Measurements from ENCODE around the gene ATF1.

DNA sequence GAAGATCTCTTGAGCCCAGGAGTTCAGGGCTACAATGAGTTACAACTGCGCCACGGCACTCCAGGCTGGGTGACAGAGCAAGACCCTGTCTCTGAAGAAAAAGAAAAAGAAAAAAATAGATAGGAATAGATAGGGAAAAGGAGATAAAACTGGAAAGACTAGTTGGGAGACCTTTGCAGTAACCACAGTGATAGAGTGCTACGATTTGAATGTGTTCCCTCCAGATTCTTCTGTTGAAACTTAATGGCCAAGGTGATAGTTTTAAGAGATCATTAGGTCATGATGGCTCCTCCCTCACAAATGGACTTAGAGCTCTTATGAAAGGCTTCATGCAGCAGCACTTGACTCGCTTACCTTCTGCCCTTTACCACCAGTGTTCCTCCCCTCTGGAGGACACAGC, 13.5 kb upstream of the ATF1 start:
- TF ChIP-seq, protein P1, sequence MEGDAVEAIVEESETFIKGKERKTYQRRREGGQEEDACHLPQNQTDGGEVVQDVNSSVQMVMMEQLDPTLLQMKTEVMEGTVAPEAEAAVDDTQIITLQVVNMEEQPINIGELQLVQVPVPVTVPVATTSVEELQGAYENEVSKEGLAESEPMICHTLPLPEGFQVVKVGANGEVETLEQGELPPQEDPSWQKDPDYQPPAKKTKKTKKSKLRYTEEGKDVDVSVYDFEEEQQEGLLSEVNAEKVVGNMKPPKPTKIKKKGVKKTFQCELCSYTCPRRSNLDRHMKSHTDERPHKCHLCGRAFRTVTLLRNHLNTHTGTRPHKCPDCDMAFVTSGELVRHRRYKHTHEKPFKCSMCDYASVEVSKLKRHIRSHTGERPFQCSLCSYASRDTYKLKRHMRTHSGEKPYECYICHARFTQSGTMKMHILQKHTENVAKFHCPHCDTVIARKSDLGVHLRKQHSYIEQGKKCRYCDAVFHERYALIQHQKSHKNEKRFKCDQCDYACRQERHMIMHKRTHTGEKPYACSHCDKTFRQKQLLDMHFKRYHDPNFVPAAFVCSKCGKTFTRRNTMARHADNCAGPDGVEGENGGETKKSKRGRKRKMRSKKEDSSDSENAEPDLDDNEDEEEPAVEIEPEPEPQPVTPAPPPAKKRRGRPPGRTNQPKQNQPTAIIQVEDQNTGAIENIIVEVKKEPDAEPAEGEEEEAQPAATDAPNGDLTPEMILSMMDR (IDR thresholded peaks at IDR 0.05; ENCODE audit: low read depth, low read length), result no peak
- no peak for TF ChIP-seq EZH2phosphoT487 (IDR thresholded peaks at IDR 0.05; ENCODE audit: low read depth)
